PC-9 (cell line): ENCODE results near the gene CACNA1H. TPM values are rescaled to one million over a fixed set of nuclear protein-coding genes. Genes with fewer than 3 reads are reported as not detected.
"Not testable (repeated sequence)": the region's sequence is repeated elsewhere in the genome, so short reads cannot be mapped to it uniquely, and the experiment has no call there.

Experiments used
- BruUV-seq: library from RNA; stranded (reverse); fragments of 400-500 nt; replicated peaks from 2 replicates; lab custom pipeline; 2021; lab: Mats Ljungman, UMichigan
- CTCF ChIA-PET: fragments of 300-600 bp; sonication (Branson Sonifier 250); formaldehyde crosslinking; loops from one replicate; lab custom pipeline; 2022; ENCODE audit warnings: antibody characterized with exemption; lab: Charles Lee
- POLR2A ChIA-PET: fragments of 300-600 bp; sonication (Branson Sonifier 250); formaldehyde crosslinking; loops from one replicate; lab custom pipeline; 2022; ENCODE audit warnings: antibody characterized with exemption; ENCODE audit not compliant: unreplicated experiment; lab: Charles Lee
- DNase-seq, 2 experiments: peaks; one replicate each; pipeline versions ENCODE4 v3.0.0 to v3.0.0-alpha.2; 2015 to 2022; ENCODE audit warnings: mixed read lengths in 1 of 2
- H2AFZ ChIP-seq: fragments of 200-600 bp; sonication (generic); 2 replicates; pipeline ENCODE4 v1.8.1; 2017; ENCODE audit warnings: antibody characterized with exemption
- H3F3A ChIP-seq: fragments of 200-600 bp; sonication (generic); 2 replicates; pipeline ENCODE4 v1.8.1; 2017; ENCODE audit warnings: antibody characterized with exemption, mild to moderate bottlenecking, low read depth; ENCODE audit not compliant: insufficient read depth
- H3K27ac ChIP-seq: fragments of 200-600 bp; sonication (generic); 2 replicates; pipeline ENCODE4 v1.6.1; 2016; ENCODE audit warnings: mixed run types
- H3K27me3 ChIP-seq: fragments of 200-600 bp; sonication (generic); 2 replicates; pipeline ENCODE4 v1.6.1; 2016; ENCODE audit warnings: low read depth, mixed run types; ENCODE audit not compliant: insufficient read depth
- H3K36me3 ChIP-seq: fragments of 200-600 bp; sonication (generic); 2 replicates; pipeline ENCODE4 v1.6.1; 2016; ENCODE audit warnings: low read depth, mixed run types
- H3K4me1 ChIP-seq: fragments of 200-600 bp; sonication (generic); replicated peaks from 2 replicates; pipeline ENCODE4 v1.6.1; 2016; ENCODE audit warnings: mixed run types; ENCODE audit not compliant: insufficient read depth
- H3K4me2 ChIP-seq: fragments of 200-600 bp; sonication (generic); 2 replicates; pipeline ENCODE4 v1.6.1; 2017; ENCODE audit warnings: mixed run types
- H3K4me3 ChIP-seq: fragments of 200-600 bp; sonication (generic); 2 replicates; pipeline ENCODE4 v1.6.1; 2016; ENCODE audit warnings: mixed run types
- H3K79me2 ChIP-seq: fragments of 200-600 bp; sonication (generic); 2 replicates; pipeline ENCODE4 v1.6.1; 2017; ENCODE audit warnings: low read depth, mixed run types
- H3K9me2 ChIP-seq: fragments of 200-600 bp; sonication (generic); 2 replicates; pipeline ENCODE4 v1.8.1; 2017; ENCODE audit warnings: mild to moderate bottlenecking; ENCODE audit not compliant: insufficient read depth
- H3K9me3 ChIP-seq: fragments of 200-600 bp; sonication (generic); 2 replicates; pipeline ENCODE4 v1.8.1; 2016; ENCODE audit warnings: low read depth; ENCODE audit not compliant: insufficient read depth
- H4K20me1 ChIP-seq: fragments of 200-600 bp; sonication (generic); 2 replicates; pipeline ENCODE4 v1.8.1; 2017; ENCODE audit not compliant: insufficient read depth
- intact Hi-C: fragments of 100-400 bp; cut with micrococcal nuclease; formaldehyde crosslinking; loops from one replicate; pipeline ENCODE4 v1.10.0; 2022; ENCODE audit not compliant: unreplicated experiment
- total RNA-seq: library from RNA; stranded (reverse); gene quantifications from 2 replicates; pipeline ENCODE4 v1.2.3, GENCODE V29; 2021

CACNA1H gene
- total RNA-seq, 1 experiment from 2014 or later = not detected

DNA sequence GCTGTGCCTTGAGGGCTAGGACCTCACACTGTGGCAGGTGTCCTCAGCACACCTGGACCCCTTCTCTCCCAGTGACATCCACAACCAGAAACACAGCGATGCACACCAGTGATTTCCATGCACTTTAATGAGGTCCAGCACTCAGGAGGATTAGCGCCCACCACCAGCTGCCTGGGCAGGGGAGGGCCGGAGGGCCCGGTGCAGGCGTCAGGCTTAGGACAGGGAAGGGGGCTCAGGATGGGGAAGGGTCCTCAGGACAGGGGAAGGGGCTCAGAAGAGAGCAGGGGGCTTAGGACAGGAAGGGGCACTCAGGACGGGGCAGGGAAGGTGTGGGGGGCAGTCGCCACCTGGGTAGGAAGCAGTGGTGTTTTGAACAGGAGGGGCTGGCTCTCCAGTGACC, 75.3 kb downstream of the CACNA1H start:
- H3K4me3 ChIP-seq, intact Hi-C loops, H3K4me2 ChIP-seq, H3K27ac ChIP-seq, H3K9me2 ChIP-seq, POLR2A ChIA-PET, H3K36me3 ChIP-seq, H3K4me1 ChIP-seq, H4K20me1 ChIP-seq, DNase-seq, BruUV-seq, H3K9me3 ChIP-seq, H3F3A ChIP-seq, H2AFZ ChIP-seq, CTCF ChIA-PET, H3K79me2 ChIP-seq: not testable (repeated sequence)
- peaks cover 12% of the 10 kb centered on the region for H3K27me3 ChIP-seq

DNA sequence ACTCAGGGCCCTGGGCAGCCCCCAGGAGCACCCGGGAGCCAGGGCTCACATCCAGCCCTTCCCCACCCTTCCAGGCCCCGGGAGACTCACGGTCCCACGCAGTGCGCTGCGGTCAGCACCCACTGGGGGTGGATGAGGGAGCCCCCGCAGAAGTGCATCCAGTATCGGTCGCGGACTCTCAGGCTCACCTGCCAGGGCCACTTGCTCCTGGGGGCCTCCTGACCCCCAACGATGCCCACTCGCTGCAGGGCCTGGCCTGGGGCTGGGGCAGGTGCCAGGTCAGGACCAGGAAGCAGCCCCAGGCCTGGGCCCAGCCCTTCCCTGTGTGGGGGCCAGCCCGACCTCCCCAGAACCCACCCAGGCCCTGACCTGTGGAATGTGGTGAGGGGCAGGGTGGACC, 76.6 kb downstream of the CACNA1H start:
- H3K27ac ChIP-seq, H3F3A ChIP-seq, POLR2A ChIA-PET, H3K9me3 ChIP-seq, H3K4me3 ChIP-seq, DNase-seq, CTCF ChIA-PET, H3K9me2 ChIP-seq, BruUV-seq, H3K4me2 ChIP-seq, H3K4me1 ChIP-seq, H4K20me1 ChIP-seq, H3K27me3 ChIP-seq, H2AFZ ChIP-seq, H3K79me2 ChIP-seq, H3K36me3 ChIP-seq, intact Hi-C loops: not testable (repeated sequence)

DNA sequence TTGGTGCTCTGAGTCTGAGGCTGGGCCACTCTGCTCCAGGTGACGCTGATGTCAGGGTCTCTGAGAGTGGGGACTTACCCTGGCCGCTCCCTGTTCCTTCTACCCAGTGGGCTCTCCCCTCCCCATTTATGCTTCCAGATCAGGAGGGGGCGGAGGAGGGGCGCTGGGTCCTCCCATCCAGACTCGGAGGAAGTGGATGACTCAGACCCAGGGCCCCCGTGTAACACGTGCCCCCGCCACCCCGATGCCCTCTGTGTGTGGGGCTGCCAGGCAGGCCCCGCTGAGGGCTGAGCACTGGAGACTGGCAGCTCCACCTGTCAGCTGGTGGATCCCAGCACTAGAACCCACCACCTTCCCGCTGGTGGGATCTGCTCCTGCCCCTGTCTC, 77.2 kb downstream of the CACNA1H start, which contains the start of gene TPSB2:
Gene TPSB2 (minus strand): TSS at position 101 of the 387 bp plus-strand sequence. CDS start 233 bp downstream, outside the sequence.
- H3K36me3 ChIP-seq, H3K9me3 ChIP-seq, POLR2A ChIA-PET, intact Hi-C loops, H3K4me1 ChIP-seq, H3F3A ChIP-seq, CTCF ChIA-PET, H2AFZ ChIP-seq, BruUV-seq, DNase-seq, H3K4me2 ChIP-seq, H4K20me1 ChIP-seq, H3K9me2 ChIP-seq, H3K27ac ChIP-seq, H3K4me3 ChIP-seq, H3K79me2 ChIP-seq, H3K27me3 ChIP-seq: not testable (repeated sequence)

DNA sequence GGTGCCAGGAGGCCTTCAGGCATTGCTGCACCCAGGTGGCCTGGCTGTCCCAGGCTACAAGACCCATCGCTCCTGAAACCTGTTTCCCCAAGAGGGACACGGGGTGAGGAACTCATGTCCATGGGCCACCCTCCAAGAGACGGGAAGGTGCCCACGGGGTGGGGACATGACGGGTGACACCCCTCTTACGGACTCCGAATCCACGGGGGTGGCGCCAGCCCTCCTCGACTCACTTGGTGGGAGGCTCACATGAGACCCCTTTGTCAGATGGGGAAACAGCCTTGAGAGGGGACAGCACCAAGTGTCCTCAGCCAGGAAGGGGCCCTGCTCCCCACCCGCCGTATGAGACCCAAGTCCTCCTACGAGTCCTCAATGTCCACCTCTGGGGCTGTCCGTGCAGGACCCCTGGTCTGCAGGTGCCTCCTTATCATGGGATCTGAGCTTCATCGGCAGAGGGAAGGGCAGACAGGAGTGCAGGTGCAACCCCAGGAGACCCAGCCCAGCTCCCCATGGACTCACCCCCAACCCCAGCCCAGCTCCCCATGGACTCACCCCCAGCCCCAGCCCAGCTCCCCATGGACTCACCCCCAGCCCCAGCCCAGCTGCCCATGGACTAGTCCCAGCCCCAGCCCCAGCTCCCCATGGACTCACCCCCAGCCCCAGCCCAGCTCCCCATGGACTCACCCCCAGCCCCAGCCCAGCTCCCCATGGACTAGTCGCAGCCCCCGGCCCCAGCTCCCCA, 77.7 kb downstream of the CACNA1H start:
- H3K4me1 ChIP-seq, H4K20me1 ChIP-seq, H3K79me2 ChIP-seq, H3K27ac ChIP-seq, H3K36me3 ChIP-seq, H3F3A ChIP-seq, DNase-seq, POLR2A ChIA-PET, H3K4me3 ChIP-seq, H3K4me2 ChIP-seq, CTCF ChIA-PET, H2AFZ ChIP-seq, H3K9me2 ChIP-seq, BruUV-seq, intact Hi-C loops, H3K27me3 ChIP-seq, H3K9me3 ChIP-seq: not testable (repeated sequence)

DNA sequence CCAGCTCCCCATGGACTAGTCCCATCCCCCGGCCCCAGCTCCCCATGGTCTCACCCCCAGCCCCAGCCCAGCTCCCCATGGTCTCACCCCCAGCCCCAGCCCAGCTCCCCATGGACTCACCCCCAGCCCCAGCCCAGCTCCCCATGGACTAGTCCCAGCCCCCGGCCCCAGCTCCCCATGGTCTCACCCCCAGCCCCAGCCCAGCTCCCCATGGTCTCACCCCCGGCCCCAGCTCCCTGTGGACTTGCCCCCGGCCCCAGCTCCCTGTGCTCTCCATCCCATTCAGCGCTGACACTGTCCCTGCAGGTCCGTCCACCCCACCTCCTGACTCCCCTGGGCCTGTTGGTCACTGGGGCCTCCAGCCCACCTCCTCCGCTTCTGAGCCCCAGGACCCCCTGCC, 78.4 kb downstream of the CACNA1H start:
- H3K4me1 ChIP-seq, H3K27ac ChIP-seq, CTCF ChIA-PET, DNase-seq, BruUV-seq, H3K4me3 ChIP-seq, H3K9me3 ChIP-seq, H3K79me2 ChIP-seq, POLR2A ChIA-PET, H2AFZ ChIP-seq, H3F3A ChIP-seq, H3K36me3 ChIP-seq, H3K27me3 ChIP-seq, H3K9me2 ChIP-seq, H4K20me1 ChIP-seq, H3K4me2 ChIP-seq, intact Hi-C loops: not testable (repeated sequence)

DNA sequence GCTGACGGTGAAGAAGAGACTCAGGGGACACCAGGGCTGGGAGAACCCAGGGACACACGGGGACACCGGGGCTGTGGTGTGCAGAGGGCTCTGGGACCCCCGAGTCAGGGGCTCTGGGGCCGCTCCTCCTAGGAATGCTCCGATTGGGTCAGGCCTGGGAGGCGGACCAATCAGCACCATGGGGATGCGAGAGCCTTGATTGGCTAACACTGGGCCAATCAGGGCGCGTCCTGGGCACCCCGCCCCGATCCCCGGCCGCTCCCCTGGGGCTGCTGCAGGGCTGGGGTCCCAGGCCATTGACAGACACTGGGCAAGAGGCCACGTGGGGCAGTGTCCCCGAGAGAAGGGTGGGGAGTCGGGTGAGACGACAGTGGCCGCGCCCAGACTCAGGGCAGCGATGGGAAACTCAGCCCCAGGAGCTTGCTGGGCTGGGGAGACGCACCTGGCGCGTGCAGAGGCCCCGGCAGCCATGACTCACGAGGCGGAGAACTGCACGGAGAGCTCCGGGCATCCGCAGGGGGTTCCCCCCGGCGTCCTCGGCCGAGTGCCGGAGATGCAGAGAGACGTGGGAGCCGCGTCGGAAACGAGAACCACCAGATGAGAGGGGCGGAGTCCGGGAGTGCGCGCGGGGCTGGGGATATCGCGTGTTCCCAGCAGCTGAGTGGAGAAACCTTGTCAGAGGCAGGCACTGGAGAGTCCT, 79.3 kb downstream of the CACNA1H start:
- H3K79me2 ChIP-seq, BruUV-seq, H3K4me1 ChIP-seq, H3K9me2 ChIP-seq, H3K36me3 ChIP-seq, H3K4me3 ChIP-seq, POLR2A ChIA-PET, H3F3A ChIP-seq, H2AFZ ChIP-seq, DNase-seq, H4K20me1 ChIP-seq, intact Hi-C loops, H3K27ac ChIP-seq, CTCF ChIA-PET, H3K4me2 ChIP-seq, H3K9me3 ChIP-seq, H3K27me3 ChIP-seq: not testable (repeated sequence)

DNA sequence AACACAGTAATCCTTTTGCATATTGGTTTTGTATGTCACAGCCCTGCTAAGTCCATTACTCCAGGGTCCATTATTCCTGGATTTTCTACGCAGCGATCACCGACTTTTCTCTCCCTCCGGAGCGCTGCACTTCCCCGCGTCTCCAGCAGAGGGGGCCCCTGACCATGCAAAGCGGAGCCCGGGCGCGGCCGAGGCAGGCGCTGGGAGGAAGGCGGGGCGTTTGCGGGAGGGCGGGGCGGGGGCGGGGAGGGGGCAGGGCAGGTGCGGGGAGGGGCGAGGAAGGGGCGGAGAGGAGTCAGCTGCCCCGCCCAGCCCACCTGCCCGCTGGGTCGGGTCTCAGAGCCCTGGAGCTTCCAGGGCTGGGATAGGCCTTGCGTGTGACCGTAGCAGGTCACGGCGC, 83.8 kb downstream of the CACNA1H start:
- H3K4me2 ChIP-seq, H3K9me2 ChIP-seq, intact Hi-C loops, POLR2A ChIA-PET, H2AFZ ChIP-seq, CTCF ChIA-PET, H3K4me1 ChIP-seq, H3K79me2 ChIP-seq, H3F3A ChIP-seq, H3K9me3 ChIP-seq, DNase-seq, BruUV-seq, H4K20me1 ChIP-seq, H3K27ac ChIP-seq, H3K4me3 ChIP-seq, H3K27me3 ChIP-seq, H3K36me3 ChIP-seq: not testable (repeated sequence)
